H9 (cell line): ENCODE data around the gene CD300LD. TPM values are rescaled to one million over a fixed set of nuclear protein-coding genes. Genes with fewer than 3 reads are reported as not detected.

Source experiments
- DNase-seq: peaks from one replicate; pipeline ENCODE4 v3.0.0-alpha.2; 2017
- H2AFZ ChIP-seq: one replicate; pipeline ENCODE4 v1.6.1; 2013; ENCODE audit warnings: mild to moderate bottlenecking, low read length, control low read depth, moderate library complexity
- H2AK5ac ChIP-seq: 2 replicates; pipeline ENCODE4 v1.6.1; 2013; ENCODE audit warnings: low read length, control low read depth, mixed read lengths; ENCODE audit not compliant: insufficient read length
- H2BK120ac ChIP-seq: one replicate; pipeline ENCODE4 v1.6.1; 2013; ENCODE audit warnings: low read depth, mild to moderate bottlenecking, low read length, control low read depth, inconsistent platforms; ENCODE audit not compliant: poor library complexity, severe bottlenecking
- H2BK12ac ChIP-seq: 2 replicates; pipeline ENCODE4 v1.6.1; 2013; ENCODE audit warnings: low read length, control low read depth, mixed read lengths, low read depth; ENCODE audit not compliant: insufficient read length
- H2BK15ac ChIP-seq: 2 replicates; pipeline ENCODE4 v1.6.1; 2013; ENCODE audit warnings: low read depth, low read length, control low read depth
- H2BK20ac ChIP-seq: one replicate; pipeline ENCODE4 v1.6.1; 2013; ENCODE audit warnings: low read depth, mild to moderate bottlenecking, low read length, control low read depth, inconsistent platforms; ENCODE audit not compliant: poor library complexity, severe bottlenecking
- H2BK5ac ChIP-seq: 2 replicates; pipeline ENCODE4 v1.6.1; 2013; ENCODE audit warnings: low read length, control low read depth, mixed read lengths; ENCODE audit not compliant: insufficient read length
- H3K14ac ChIP-seq: 2 replicates; pipeline ENCODE4 v1.6.1; 2013; ENCODE audit warnings: low read length, control low read depth; ENCODE audit not compliant: insufficient read depth
- H3K18ac ChIP-seq: 2 replicates; pipeline ENCODE4 v1.6.1; 2013; ENCODE audit warnings: low read depth, mild to moderate bottlenecking, mixed read lengths, low read length, control low read depth; ENCODE audit not compliant: insufficient read length
- H3K23ac ChIP-seq: 2 replicates; pipeline ENCODE4 v1.6.1; 2013; ENCODE audit warnings: low read length, control low read depth, mixed read lengths, low read depth; ENCODE audit not compliant: insufficient read length
- H3K23me2 ChIP-seq: 2 replicates; pipeline ENCODE4 v1.6.1; 2013; ENCODE audit warnings: low read depth, mild to moderate bottlenecking, mixed read lengths, low read length, control low read depth; ENCODE audit not compliant: insufficient read length, poor library complexity, severe bottlenecking
- H3K27ac ChIP-seq: 2 replicates; pipeline ENCODE4 v1.5.1; 2013; ENCODE audit warnings: low read length, control low read depth, mixed read lengths, low read depth; ENCODE audit not compliant: insufficient read length
- H3K27me3 ChIP-seq: 2 replicates; pipeline ENCODE4 v1.6.1; 2013; ENCODE audit warnings: low read length, control low read depth, inconsistent platforms; ENCODE audit not compliant: insufficient read depth
- H3K4ac ChIP-seq: 2 replicates; pipeline ENCODE4 v1.6.1; 2013; ENCODE audit warnings: low read depth, mild to moderate bottlenecking, control low read depth, inconsistent platforms, low read length, moderate library complexity
- H3K4me1 ChIP-seq: 2 replicates; pipeline ENCODE4 v1.6.1; 2013; ENCODE audit warnings: low read length, control low read depth, inconsistent platforms; ENCODE audit not compliant: insufficient read depth
- H3K4me2 ChIP-seq: 2 replicates; pipeline ENCODE4 v1.6.1; 2013; ENCODE audit warnings: low read length, control low read depth, mixed read lengths; ENCODE audit not compliant: insufficient read length, insufficient read depth
- H3K56ac ChIP-seq: 2 replicates; pipeline ENCODE4 v1.6.1; 2013; ENCODE audit warnings: low read depth, mild to moderate bottlenecking, mixed read lengths, low read length, control low read depth; ENCODE audit not compliant: insufficient read length
- H3K79me1 ChIP-seq: 2 replicates; pipeline ENCODE4 v1.6.1; 2013; ENCODE audit warnings: low read depth, mild to moderate bottlenecking, moderate library complexity, low read length, control low read depth, inconsistent platforms; ENCODE audit not compliant: insufficient read depth, poor library complexity, severe bottlenecking
- H3K79me2 ChIP-seq: 2 replicates; pipeline ENCODE4 v1.6.1; 2013; ENCODE audit warnings: low read length, control low read depth, inconsistent platforms; ENCODE audit not compliant: insufficient read depth
- H3K9ac ChIP-seq: 2 replicates; pipeline ENCODE4 v1.6.1; 2013; ENCODE audit warnings: low read length, control low read depth, mixed read lengths; ENCODE audit not compliant: insufficient read length; ENCODE audit errors: extremely low read depth
- H3K9me3 ChIP-seq: one replicate; pipeline ENCODE4 v1.6.1; 2013; ENCODE audit warnings: low read depth, low read length, inconsistent platforms; ENCODE audit not compliant: control insufficient read depth
- H3T11ph ChIP-seq: one replicate; pipeline ENCODE4 v1.6.1; 2013; ENCODE audit warnings: mild to moderate bottlenecking, low read length, control low read depth, inconsistent platforms
- H4K20me1 ChIP-seq: one replicate; pipeline ENCODE4 v1.6.1; 2013; ENCODE audit not compliant: control insufficient read depth, insufficient read length, insufficient read depth
- H4K5ac ChIP-seq: 2 replicates; pipeline ENCODE4 v1.6.1; 2013; ENCODE audit warnings: low read depth, mild to moderate bottlenecking, mixed read lengths, low read length, control low read depth; ENCODE audit not compliant: insufficient read length
- H4K8ac ChIP-seq: replicated peaks from 2 replicates; pipeline ENCODE4 v1.6.1; 2013; ENCODE audit warnings: low read length, control low read depth, mixed read lengths, low read depth; ENCODE audit not compliant: insufficient read length
- H4K91ac ChIP-seq: 2 replicates; pipeline ENCODE4 v1.6.1; 2013; ENCODE audit warnings: low read depth, mild to moderate bottlenecking, moderate library complexity, mixed read lengths, low read length, control low read depth; ENCODE audit not compliant: insufficient read length
- H3K27ac Mint-ChIP-seq, 3 experiments: 2 replicates in 2 of 3; 3 replicates in 1 of 3; pipeline ENCODE4 v1.8.0; 2020 to 2021; ENCODE audit warnings: mixed read lengths in 3 of 3, mild to moderate bottlenecking in 1 of 3, moderate library complexity in 1 of 3
- H3K27me3 Mint-ChIP-seq: 2 replicates; pipeline ENCODE4 v1.8.0; 2021; ENCODE audit warnings: low read depth, mild to moderate bottlenecking, moderate library complexity, mixed read lengths
- H3K36me3 Mint-ChIP-seq, 3 experiments: 2 replicates in 2 of 3; 3 replicates in 1 of 3; pipeline ENCODE4 v1.8.0; 2020 to 2021; ENCODE audit warnings: low read depth in 3 of 3, mixed read lengths in 3 of 3; ENCODE audit not compliant: insufficient read depth in 1 of 3
- H3K4me1 Mint-ChIP-seq, 2 experiments: 2 replicates each; pipeline ENCODE4 v1.8.0; 2020; ENCODE audit warnings: mixed read lengths in 2 of 2
- H3K4me3 Mint-ChIP-seq, 2 experiments: 2 replicates in 1 of 2; 3 replicates in 1 of 2; pipeline ENCODE4 v1.8.0; 2020 to 2021; ENCODE audit warnings: mild to moderate bottlenecking in 2 of 2, mixed read lengths in 2 of 2, moderate library complexity in 1 of 2
- H3K9me3 Mint-ChIP-seq, 2 experiments: 2 replicates in 1 of 2; 3 replicates in 1 of 2; pipeline ENCODE4 v1.8.0; 2020; ENCODE audit warnings: mild to moderate bottlenecking in 2 of 2, mixed read lengths in 2 of 2, moderate library complexity in 1 of 2
- CTCF ChIP-seq: fragments of 200-600 bp; sonication (generic); conservative IDR thresholded peaks from 3 replicates; pipeline ENCODE4 v1.8.0; 2021; ENCODE audit warnings: antibody characterized with exemption, mild to moderate bottlenecking
- WGBS: extraction: QIAGEN DNeasy Blood & Tissue Kit; methylation state at CpG from one replicate; pipeline ENCODE4 v1.1.7; 2013; ENCODE audit warnings: missing lambda C conversion rate, low lambda C conversion rate, mixed read lengths; ENCODE audit not compliant: insufficient read length; ENCODE audit errors: extremely low coverage; 5-methylcytosine and 5-hydroxymethylcytosine counted together
- total RNA-seq: library from RNA; stranded (reverse); gene quantifications from 2 replicates; pipeline ENCODE4 v1.2.1, GENCODE V29; 2021

Gene CD300LD
- total RNA-seq, 1 experiment from 2014 or later, result not detected

GRCh38 chr17:74599023-74599399 is 6.9 kb upstream of the CD300LD start:
- no peak overlapping the region for H3K27ac Mint-ChIP-seq

More at GRCh38 chr17:74599023-74599399, 6.9 kb upstream of the CD300LD start:
- Histone ChIP-seq H3K18ac (no peak overlapping the region), H2AK5ac (no peak overlapping the region), H2BK120ac (no peak overlapping the region), H3K56ac (no peak overlapping the region), H2BK5ac (no peak overlapping the region), H3K4ac (no peak overlapping the region), H3K27ac (no peak overlapping the region), H3K27me3 (no peaks in the 10 kb centered on the region), H2BK20ac (no peak overlapping the region), H2AFZ (no peak overlapping the region), H4K8ac (no peak overlapping the region), H3K79me1 (no peaks in the 10 kb centered on the region), H3K14ac (no peak overlapping the region), H3K9me3 (no peaks in the 10 kb centered on the region), H3K9ac (no peak overlapping the region), H3K23me2 (no peaks in the 10 kb centered on the region), H4K5ac (no peak overlapping the region), H3K4me2 (no peak overlapping the region), H3T11ph (no peak overlapping the region), H2BK12ac (no peak overlapping the region), H4K91ac (no peak overlapping the region), H3K4me1 (no peaks in the 10 kb centered on the region), H4K20me1 (no peaks in the 10 kb centered on the region), H2BK15ac (no peak overlapping the region), H3K79me2 (no peaks in the 10 kb centered on the region), H3K23ac (no peak overlapping the region)
- H3K27me3 Mint-ChIP-seq, result peaks cover 46% of the 10 kb centered on the region
- H3K9me3 Mint-ChIP-seq, result no peaks in the 10 kb centered on the region; a peak in 1 of 5 replicates
- H3K4me3 Mint-ChIP-seq, result no peak overlapping the region
- H3K36me3 Mint-ChIP-seq, result no peaks in the 10 kb centered on the region
- no peak for DNase-seq
- H3K4me1 Mint-ChIP-seq, result peaks cover 11 to 12% of the 10 kb centered on the region in 2 experiments
- no CpG with 5 or more reads among the region's 3 CpGs for WGBS
- TF ChIP-seq CTCF, result no peak
